Measurements from ENCODE around the gene PACSIN1.

The PACSIN1 gene

GRCh38 chr6:34530753-34531365, 65.0 kb downstream of the PACSIN1 start:
- no peak for DNase-seq

GRCh38 chr6:34531580-34532201, 65.8 kb downstream of the PACSIN1 start:
- no peak for DNase-seq

- DNase-seq, result no peak
Measured at GRCh38 chr6:34532230-34532629, 66.4 kb downstream of the PACSIN1 start.

GRCh38 chr6:34534146-34534545, 68.3 kb downstream of the PACSIN1 start:
- DNase-seq, result no peak

- no peak for DNase-seq
Measured at GRCh38 chr6:34534656-34535055, 68.8 kb downstream of the PACSIN1 start.

- no peak for DNase-seq
Measured at GRCh38 chr6:34535199-34535598, 69.3 kb downstream of the PACSIN1 start.

GRCh38 chr6:34535646-34536045, 69.8 kb downstream of the PACSIN1 start:
- no peak for DNase-seq

- DNase-seq, result no peak
Measured at GRCh38 chr6:34536251-34536958, 70.5 kb downstream of the PACSIN1 start.

- no peak for DNase-seq
Measured at GRCh38 chr6:34536959-34537848, 71.3 kb downstream of the PACSIN1 start.

GRCh38 chr6:34537922-34538550, 72.2 kb downstream of the PACSIN1 start:
- no peak for DNase-seq

GRCh38 chr6:34538581-34538980, 72.7 kb downstream of the PACSIN1 start:
- DNase-seq, result no peak

- no peak for DNase-seq
Measured at GRCh38 chr6:34539181-34539580, 73.3 kb downstream of the PACSIN1 start.

GRCh38 chr6:34540222-34540621, 74.3 kb downstream of the PACSIN1 start:
- no peak for DNase-seq

GRCh38 chr6:34540841-34541240, 75.0 kb downstream of the PACSIN1 start:
- DNase-seq, result no peak

GRCh38 chr6:34543421-34543820, 77.5 kb downstream of the PACSIN1 start:
- no peak for DNase-seq

- no peak for DNase-seq
Measured at GRCh38 chr6:34544052-34544604, 78.3 kb downstream of the PACSIN1 start.

GRCh38 chr6:34544776-34545471, 79.0 kb downstream of the PACSIN1 start:
- DNase-seq, result no peak

- DNase-seq, result no peak
Measured at GRCh38 chr6:34546551-34547321, 80.9 kb downstream of the PACSIN1 start.

- no peak for DNase-seq
Measured at GRCh38 chr6:34547701-34548644, 82.1 kb downstream of the PACSIN1 start.

Data from GDM1 (cell line).